ENCODE measurements around the gene TMEM217.

DNA sequence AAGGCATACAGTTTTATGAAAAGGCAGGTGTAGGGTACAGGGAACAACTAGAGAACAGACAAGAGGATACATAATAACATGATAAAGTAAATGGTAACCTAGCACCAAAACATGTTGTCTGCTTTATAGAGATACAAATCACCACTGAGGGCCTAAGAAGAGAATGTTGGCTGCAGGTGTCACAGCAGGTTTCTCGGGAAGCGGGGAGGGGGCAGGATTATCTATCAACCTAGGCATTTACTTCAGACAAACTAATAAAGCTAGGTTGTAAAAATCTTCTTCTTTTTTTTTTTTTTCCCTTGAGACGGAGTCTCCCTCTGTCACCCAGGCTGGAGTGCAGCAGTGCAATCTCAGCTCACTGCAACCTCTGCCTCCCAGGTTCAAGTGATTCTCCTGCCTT is 65.3 kb downstream of the TMEM217 start:
- TF ChIP-seq, protein P1, sequence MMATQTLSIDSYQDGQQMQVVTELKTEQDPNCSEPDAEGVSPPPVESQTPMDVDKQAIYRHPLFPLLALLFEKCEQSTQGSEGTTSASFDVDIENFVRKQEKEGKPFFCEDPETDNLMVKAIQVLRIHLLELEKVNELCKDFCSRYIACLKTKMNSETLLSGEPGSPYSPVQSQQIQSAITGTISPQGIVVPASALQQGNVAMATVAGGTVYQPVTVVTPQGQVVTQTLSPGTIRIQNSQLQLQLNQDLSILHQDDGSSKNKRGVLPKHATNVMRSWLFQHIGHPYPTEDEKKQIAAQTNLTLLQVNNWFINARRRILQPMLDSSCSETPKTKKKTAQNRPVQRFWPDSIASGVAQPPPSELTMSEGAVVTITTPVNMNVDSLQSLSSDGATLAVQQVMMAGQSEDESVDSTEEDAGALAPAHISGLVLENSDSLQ (IDR thresholded peaks at IDR 0.05), result no peak
- no peak for TF ChIP-seq ELF4 (IDR thresholded peaks at IDR 0.05)
- TF ChIP-seq FOXK2 (IDR thresholded peaks at IDR 0.05), result no peak
- no peak for TF ChIP-seq BHLHE40 (IDR thresholded peaks at IDR 0.05; ENCODE audit: borderline replicate concordance)
- TF ChIP-seq LEF1 (IDR thresholded peaks at IDR 0.05; ENCODE audit: borderline replicate concordance), result no peak
- TF ChIP-seq FOXA1 (IDR thresholded peaks at IDR 0.05), result no peak
- no peak for TF ChIP-seq SUZ12 (IDR thresholded peaks at IDR 0.05)
- TF ChIP-seq SP1 (IDR thresholded peaks at IDR 0.05), result no peak
- TF ChIP-seq L3MBTL2 (conservative IDR thresholded peaks at IDR 0.05), result no peak
- TF ChIP-seq CTBP1 (IDR thresholded peaks at IDR 0.05; ENCODE audit: borderline replicate concordance), result no peak
- peak; percentile 63; the same call in 1 of the 2 replicates for TF ChIP-seq ZNF384 (IDR thresholded peaks at IDR 0.05)
- no peak for TF ChIP-seq FOXM1 (IDR thresholded peaks at IDR 0.05; ENCODE audit: borderline replicate concordance)
- no peak for TF ChIP-seq HDGF (IDR thresholded peaks at IDR 0.05; ENCODE audit: borderline replicate concordance)

Measured in HEK293T (cell line).